HG03460 (cell line): ENCODE results near the gene ALPK3.

Experiments
- ATAC-seq: cut with Tn5 transposase; IDR thresholded peaks from one replicate; pipeline ENCODE4 v1.9.1; 2021; ENCODE audit not compliant: unreplicated experiment

ALPK3 gene

DNA sequence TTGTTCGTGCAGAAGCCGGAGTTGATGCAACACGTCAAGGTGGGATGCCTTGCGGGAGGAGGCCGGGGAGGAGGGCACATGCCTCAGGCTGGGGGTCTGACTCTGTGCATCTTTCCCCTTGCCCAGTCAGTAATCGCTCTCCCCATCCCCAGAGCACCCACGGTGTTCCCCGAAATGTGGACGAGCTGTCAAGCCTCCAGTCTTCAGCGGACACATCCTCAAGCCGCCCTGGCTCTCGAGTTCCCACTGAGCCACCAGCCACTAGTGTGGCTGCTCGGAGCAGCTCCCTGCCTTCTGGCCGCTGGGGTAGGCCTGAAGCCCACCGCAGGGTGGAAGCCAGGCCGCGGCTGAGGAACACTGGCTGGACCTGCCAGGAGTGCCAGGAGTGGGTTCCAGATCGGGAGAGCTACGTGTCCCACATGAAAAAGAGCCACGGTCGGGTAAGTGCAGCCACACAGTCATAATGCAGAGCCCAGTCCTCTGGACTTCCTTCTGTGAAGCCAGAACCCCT, 18.7 kb upstream of the ALPK3 start:
- ATAC-seq: no peak

DNA sequence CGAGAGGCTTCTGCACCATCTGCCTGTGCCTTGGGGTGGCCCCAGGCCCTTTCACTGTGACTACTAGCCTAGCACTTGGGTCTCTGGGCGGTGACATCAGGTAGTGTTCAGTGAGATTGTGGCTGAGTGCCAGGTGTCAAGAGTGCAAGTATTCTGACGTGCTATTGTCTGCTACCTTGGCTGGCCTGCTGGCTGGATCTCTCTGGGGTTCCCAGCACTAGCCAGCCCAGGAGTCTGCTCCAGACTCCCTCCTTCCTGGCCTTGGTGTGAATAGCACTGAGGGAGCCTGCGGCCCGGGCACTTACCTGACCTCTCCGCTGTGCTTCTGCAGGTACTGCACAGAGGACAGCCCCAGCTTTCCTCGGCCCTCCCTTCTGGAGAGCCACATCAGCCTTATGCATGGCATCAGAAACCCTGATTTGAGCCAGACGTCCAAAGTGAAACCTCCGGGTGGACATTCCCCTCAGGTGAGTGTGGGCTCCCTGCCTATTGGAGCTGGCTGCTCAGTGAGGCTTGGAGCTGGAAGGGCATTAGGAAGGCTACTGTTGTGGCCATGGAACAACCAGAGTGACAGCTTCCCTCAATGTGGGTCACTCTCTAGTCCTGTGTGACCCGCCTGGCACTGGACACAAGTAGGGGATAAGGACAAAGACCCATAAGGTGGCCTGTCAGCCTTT, 17.5 kb upstream of the ALPK3 start:
- no peak for ATAC-seq

DNA sequence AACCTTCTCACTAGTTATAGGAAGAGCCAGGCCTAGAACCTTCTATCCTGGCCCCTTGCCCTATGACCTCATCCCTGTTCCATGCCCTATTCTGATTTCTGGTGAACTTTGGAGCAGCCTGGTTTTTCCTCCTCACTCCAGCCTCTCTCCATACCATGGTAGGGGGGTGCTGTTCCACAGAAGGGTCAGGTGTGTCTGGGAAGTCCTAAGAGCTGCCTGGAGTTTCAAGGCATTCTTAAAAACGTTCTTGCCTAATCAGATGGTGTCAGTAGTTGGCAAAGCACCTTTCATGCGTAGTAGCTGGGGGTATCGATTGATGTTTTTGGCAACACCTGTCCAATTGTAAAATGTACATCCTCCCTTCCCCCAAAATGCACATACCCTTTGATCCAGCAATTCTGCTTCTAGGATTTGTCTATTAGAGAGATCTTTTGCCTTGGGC, 16.8 kb upstream of the ALPK3 start:
- ATAC-seq: no peak

DNA sequence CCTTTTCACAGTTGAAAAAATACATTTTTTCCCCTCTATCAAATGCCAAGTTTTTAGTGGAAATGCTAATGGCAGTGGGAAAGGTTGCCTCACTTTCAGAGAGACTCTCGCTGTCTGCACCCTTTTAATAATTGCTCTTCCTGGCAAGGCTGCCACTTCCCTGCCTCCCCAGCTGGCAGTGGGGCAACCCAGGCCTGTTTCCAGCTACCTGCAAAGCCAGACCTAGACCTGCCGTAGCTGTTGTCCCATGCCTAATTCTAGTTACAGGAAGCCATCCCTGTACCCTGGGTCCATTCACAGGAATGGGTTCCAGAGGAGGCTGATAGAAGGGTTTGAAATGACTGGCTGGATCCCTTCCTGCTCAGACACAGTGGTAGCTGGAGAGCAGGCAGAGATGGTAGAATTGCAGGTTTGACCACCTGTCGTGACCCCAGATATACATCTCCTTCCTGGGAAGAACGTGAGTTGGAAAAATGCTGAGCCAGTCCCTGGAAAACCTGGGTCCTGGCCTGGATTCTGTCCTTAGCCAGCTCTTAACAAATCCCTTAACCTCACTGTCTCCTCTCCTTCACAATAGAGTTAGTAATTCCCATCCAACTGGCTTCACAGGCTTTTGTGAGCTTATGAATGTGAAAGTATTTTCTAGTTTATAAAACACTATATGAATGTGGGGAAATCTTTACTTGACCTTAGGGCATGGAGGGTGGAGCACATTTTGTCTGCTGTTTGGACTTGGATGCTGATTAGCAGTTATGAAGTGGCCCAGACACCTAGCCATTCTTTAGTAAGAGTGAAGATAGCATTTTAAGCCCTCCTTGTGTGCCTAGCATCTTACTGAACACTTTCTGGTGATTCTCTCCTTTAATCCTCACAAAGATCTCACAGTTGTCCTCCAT, 12.9 kb upstream of the ALPK3 start:
- ATAC-seq: no peak

DNA sequence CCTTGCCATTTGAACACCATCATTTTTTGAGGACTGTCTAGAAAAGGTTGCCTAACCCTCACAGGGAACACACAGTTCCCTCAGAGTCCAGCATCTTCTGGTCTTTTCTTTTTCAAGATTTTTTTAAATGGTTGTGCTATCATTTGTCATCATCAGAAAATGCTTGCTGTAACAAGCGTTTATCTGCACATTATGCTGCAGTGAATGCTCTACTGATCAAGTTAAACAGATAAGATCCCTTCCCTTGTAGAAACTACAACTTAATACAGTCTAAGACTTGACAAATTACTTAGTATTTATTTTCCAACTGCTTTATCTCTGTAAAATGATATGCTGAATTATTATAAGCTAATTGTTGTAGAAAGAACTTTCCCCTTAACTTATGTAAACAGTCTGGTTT, 11.9 kb upstream of the ALPK3 start:
- ATAC-seq: no peak

DNA sequence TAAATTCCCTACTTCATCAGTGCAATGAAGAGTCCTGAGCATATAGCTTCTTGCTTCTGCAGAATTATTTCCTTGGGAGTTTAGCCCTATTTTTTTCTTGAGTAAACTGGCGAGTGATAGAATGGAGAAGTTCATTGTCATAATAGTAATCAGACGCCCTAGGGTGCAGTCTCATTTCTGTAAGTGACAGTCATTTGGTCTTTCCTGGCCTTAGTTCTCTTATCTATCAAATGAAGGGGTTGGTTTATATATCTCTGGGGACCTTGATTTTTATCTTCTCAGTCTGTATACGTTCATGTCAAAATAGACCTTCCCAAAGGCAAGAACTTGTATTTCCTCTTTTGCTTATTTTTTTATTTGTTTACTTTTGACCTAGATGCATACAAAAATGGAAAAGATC, 9.9 kb upstream of the ALPK3 start:
- no peak for ATAC-seq

DNA sequence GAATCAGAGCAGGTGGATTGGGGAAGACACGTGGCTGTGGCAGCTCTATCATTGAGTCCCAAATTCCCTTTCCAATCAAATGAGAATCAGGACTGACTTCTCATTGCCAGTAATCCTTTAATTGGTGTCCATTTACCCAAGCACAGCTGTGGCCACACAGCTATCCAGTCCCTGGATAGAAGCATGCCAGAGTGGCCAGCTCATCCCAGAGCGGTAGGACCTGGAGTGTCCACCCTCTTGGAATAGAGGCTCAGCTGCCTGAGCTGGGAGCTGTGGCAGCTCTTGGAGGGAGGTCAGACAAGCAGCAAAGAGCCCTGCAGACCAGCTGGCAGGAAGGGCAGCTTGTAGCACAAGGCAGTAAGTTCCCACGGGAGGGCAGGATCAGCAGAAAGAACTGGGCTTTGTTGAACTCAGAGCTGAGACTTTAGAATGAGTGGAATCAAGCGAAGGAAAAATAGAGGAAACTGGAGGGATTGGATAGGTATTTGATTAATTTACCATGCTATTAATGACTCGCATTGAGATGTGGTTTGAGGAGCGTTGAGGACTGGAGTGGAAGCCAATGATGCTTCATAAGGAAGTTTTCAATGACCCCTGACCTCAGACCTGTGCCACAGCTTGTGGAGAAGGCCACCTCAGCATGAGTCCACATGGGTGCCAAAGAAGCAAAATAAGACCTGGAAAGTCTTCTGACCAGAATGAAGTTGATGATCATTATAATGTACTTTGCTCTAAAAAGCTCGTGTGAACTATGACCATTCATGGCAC, 6.9 kb upstream of the ALPK3 start:
- no peak for ATAC-seq

DNA sequence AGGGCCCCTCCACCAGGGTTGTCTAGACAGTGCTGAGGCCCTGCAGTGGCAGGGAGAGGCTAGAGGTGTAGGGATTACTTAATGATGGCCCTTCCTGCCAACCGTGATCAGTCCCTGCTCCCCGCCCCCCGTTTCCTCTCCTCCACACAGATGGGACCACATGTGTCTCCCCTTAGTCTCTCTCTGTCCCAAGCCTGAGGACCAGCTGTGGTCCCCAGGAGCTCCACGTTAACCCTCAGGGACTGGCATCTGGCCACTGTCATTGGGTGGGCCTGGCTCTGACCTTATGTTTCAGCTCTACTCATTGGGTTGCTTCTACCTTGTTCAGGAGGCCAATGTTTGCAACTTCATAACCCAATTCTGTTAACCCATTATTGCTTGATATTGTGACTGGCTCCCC, 6.0 kb upstream of the ALPK3 start:
- no peak for ATAC-seq

DNA sequence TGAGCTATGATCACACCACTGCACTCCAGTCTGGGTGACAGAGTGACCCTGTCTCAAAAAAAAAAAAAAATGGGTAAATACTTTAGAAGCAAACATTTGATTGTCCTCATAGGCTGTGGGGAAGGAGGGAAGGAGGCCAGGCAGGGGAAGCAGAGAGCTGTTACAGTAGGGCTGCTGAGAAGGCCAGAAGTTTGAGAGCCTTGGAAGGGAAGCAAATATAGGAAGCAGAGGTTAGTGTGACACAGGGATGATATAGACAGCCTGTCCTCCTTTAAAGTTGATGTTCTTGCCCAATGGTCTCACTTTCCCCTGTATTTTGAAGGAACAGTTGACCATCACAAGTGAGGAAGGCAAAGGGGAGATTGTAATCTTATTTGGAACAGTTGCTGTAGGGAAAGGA, 5.3 kb upstream of the ALPK3 start:
- no peak for ATAC-seq

DNA sequence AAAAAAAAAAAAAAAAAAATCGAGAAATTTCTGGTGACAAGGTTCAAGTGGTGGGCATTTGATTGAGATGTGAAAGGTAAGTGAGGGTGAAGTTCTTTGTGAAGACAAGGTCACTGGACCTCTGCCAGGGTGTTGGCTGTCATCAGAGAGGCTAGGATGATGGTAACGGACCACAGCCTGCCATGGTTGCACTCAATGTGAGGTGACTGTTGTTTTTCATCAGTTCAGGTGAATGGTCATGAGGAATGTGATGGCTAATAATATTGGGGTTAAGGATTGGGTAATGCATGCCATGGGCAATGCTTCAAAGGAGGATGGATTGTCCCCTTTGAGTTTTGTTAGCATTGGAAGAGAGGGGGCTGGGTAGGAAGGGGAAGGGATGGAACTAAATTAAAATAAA, 4.3 kb upstream of the ALPK3 start:
- no peak for ATAC-seq

DNA sequence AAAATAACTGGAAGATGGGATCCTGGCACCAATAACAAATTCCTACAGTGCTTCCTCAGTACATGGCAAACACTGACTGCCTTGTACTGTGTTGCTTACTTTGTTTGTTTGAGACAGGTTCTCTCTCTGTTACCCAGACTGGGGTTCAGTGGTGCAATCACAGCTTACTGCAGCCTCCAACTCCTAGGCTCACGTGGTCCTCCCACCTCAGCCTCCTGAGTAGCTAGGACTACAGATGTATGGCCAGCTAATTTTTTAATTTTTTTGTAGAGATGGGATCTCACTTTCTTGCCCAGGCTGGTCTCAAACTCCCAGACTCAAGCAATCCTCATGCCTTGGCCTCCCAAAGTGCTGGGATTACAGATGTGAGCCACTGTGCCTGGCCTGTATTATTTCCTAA, 3.7 kb upstream of the ALPK3 start:
- ATAC-seq: no peak

DNA sequence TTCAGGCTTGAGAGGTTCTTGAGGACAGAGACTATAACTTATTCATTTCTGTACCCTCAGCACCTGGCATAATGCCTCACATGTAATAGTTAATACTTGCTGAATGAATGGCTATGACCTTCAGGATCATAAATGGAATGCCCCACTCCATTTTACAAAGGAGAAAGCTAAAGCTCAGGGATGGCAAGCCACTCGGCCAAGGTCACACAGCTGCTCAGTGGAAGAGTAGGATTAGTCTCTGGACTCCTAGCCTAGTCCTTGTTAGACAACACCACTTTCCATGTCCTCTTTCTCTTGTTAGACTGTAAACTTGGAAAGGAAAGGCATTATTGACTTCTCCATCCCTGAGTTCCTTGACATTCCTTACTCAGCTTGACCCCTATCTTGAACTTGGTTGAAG, 3.2 kb upstream of the ALPK3 start:
- ATAC-seq: no peak

DNA sequence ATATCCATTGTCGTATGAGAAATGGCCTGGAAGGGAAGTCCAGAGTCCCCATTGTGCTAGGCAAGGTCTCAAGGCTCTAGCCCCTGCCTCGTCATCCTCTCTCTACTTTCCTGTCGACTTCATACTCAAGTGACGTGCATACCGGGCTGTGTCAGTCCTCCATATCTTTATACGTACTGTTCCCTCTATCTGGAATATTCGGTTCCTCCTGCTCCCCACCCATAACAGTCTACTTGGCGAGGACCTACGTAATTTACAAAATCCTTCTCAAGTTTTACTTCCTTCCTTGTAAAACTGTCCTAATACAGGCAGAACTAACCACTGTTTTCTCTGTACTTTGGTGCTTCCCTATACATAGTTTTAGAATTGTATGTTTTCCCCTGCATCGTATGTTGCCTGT, 2.2 kb upstream of the ALPK3 start:
- no peak for ATAC-seq

DNA sequence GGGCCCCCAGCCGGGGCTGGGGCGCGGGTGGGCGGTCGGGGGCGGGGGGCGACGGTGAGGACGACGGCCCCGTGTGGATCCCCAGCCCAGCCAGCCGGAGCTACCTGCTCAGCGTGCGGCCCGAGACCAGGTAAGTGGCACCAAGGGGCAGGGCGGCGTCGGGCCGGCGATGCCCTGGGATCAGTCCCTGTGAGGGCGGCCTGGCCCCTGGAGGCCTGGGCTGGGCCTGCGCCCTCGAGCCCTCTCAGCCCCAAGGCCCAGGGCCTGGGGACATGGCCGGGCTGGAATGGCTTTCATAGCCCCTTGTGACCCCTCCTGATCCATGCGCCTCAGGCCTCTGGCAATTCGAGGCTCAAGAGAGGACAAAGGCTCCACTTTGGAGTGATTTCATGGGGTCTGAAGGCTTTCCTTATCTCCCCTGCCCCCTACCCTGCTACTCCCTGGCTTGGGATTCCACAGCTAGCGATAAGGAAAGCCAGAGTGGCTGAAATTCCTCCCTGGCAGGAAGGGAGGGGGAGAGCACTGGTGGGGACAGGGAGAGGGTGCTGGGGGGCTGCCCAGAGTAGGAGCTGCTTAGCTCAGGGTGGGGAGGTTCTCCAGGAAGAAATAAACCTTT, 418 bp downstream of the ALPK3 start:
- no peak for ATAC-seq

DNA sequence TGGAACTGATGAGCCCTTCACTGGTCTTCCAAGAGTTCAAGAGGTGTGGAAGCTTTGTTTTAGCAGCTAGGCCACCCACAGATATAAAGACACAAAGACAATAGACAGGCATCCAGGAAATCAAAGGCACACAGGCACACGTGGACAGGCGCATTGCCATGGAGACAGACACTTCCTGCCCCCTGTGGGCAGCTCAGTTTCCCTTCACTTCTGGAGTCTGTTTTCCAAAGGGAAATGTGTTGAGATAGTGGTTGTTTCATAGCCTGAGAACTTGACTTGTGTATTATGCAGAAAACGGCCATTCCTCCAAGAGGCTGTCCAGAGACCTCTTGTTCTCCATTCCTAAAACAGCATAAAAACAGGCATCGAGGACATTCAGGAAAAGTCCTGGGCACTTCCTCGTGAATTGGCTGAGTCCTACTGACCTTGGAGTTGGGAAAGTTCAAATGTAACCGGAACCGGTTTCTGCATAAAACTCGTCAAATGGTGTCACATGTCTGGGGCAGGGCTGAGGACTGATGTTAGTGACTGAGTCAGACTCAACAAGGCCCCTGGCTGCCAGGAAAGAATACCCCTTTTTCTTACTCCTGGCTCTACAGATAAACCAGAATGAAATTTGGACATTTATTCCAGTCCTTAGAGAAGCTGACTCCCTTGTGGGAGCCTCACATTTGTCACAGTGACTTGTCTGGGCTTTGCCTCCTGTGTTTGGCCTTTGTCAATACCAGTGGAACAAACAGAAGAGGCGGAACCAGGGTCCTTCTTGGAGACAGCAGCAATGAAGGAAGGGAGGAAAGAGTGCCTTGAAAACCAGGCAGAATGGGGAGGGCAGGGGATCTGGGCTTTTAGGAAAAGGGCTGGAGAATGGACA, 1.3 kb downstream of the ALPK3 start:
- no peak for ATAC-seq

DNA sequence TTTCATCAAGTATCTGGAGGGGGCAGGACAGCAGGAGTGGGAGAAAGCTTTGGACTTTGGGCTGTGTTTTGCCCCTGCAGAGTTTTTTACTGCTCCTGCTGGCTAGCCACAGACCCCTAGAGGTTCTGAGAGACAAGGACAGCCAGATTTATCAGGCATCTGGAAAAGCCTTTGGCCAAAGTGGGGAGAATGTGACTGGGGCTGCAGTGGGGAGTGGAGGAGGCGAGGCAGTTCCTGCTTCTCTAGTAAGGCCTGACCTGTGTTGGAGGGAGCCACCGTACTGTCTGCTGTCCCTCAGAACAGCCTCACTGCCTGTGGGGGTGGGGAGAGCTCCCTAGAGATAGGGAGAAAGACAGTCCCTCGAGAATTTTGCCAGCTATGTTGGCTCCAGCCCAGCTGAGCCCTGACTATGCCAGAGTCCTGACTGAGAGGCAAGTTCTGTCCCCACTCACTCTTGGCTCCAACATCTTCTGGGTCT, 2.2 kb downstream of the ALPK3 start:
- no peak for ATAC-seq

DNA sequence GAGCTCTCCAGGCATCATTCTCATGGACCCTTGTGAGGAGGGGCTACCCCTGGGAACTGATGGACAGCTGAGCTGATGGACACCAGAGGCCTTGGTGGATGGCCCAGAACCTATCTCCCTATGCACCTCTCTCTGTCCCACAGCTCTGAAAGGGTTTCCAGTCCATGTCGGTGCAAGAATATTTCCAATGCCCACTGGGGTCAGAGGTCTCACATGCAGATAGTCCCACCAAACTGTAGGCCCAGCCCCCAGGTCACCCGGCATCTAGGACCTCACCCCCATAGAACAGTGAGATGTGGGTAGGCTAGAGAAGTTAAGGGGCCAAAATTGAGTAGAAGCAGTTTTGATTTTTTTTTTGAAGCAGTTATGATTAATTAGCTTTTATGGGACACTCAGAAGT, 2.6 kb downstream of the ALPK3 start:
- no peak for ATAC-seq

DNA sequence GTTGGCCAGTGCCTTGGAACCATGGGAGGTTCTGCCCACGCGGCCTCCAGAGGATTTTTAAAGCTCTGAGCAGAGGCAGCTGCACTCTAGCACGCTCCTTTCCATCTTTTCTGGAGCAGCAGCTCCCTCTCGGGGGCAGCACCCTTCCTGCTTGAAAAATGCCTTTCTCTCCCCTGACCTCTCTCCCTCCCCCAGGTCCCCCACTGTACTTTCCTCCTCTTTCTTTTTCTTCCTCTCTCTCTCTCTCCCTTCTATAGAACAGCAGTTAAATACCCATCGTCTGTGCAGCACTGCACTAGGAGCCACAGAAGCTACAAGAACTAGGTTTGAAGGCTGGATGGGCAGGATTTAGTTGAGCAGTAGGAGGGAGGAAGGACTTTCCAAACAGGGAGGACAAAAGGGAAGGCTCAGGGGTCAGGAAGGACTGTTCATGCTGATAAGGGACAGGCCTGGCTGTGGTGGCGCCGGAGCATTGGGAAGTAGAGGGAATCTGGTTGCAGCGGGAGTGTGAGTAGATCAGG, 4.4 kb downstream of the ALPK3 start:
- no peak for ATAC-seq

DNA sequence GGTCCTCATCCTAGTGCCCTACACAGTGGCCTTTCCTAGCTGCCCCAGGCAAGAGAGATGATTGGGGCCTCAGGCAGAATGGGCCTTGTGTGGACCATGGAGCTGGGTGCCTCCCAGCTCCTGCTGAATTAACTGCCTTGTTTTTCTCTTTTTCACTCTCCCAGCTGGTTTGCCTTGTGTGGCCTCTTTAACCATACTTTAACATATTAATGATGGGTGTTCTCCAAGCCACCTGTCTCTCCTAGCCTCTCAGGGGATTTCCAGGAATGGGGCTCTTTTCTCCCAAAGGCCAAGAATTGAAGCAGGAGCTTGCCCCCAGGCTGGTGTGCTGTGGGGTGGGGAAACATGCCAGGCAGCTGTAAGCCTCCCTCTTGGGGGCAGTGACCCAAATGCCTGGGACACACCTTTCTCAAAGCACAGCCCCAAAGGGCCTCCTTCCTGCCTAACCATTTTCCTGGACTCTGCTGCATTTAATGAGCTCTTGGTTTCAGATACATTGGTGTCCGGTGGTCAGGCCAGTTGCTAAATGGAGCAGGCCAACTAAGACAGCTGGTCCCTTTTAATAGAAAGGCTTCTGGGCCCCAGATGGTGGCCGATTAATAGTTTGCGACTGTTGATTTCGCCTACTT, 5.6 kb downstream of the ALPK3 start:
- ATAC-seq: no peak
